HT1080 (cell line): ENCODE data around the gene GRID1. TPM values are rescaled to one million over a fixed set of nuclear protein-coding genes. Genes with fewer than 3 reads are reported as not detected.
"Not testable (repeated sequence)": the region's sequence is repeated elsewhere in the genome, so short reads cannot be mapped to it uniquely, and the experiment has no call there.

Experiments used
- DNase-seq: peaks from one replicate; pipeline ENCODE4 v3.0.0-alpha.2; 2015; ENCODE audit warnings: low read depth
- total RNA-seq: library from RNA; depleted of rRNA; stranded (reverse); fragments of >200 nt; shearing (Covaris generic); gene quantifications from 2 replicates; pipeline ENCODE4 v1.2.3, GENCODE V29; 2014

The GRID1 gene
- total RNA-seq, 1 experiment from 2014 or later: 5.4 TPM

DNA sequence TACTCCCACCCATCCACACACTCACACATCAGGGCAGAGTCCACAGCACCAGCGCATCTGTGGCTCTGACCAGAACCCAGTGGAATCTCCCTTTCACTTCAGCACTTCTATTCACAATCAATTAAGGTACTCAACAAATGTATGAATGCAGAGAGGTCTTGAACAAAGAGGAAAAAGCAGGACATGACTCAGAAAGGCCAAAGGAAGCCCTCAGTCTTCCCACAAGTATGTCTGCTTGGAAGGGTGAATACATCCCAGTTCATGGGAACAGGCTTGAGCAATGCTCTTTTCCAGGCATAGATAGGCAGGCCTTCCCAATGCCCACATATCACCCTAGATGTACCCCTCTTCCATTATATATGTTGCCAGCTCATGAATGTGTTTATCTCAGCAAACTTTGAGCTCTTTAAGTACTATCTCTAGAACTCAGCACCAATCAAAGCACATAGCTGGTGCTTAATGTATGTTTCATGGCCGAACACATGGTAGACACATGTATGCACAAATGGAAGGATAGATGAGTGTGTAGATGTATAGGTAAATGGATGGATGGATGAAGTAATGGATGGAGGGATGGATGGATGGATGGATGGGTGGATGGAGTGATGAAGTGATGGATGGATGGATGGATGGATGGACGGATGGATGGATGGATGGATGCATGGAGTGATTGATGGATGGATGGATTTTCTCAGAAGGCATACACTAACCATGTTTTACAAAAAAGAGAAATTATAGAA, 507.6 kb downstream of the GRID1 start:
- peak; percentile 81 for DNase-seq

DNA sequence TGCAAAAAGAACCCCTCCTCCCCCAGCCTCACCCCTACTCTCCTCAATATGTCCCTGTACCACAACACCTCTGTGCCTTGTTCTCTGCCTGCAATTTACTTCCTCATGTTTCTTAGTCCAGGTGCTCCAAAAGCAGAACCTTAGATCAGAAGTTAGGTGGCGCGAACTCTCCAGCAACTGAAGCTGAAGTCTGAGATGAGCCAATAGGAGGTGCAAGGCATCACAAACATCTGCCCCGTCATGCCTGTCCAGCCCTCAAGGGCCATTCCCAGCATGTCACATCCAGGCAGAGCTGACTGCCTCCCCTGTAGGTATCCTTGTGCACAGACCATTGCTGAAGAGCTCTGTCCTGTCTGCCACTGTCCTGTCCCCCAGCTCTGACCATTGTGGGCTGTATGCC, 508.8 kb downstream of the GRID1 start:
- no peak for DNase-seq

DNA sequence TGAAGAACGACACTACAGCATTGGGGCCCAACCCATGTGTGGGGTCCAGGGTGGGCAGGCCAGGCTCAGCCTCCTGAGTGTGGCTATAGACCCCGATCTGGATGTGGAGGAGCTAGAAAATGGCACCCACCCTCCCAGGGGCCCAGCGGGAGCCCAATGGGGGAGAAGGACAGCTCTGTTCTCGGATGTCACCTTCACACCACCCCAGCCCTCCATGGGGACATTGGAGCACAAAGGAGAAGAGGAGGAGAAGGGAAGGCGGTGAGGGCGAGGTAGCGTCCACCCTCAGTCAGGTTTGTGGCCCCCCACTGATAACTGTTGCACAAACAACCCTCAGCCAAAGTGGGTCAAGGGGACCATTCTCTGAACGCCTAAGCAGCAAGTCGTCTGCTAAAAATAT, 509.3 kb downstream of the GRID1 start:
- DNase-seq: no peak

DNA sequence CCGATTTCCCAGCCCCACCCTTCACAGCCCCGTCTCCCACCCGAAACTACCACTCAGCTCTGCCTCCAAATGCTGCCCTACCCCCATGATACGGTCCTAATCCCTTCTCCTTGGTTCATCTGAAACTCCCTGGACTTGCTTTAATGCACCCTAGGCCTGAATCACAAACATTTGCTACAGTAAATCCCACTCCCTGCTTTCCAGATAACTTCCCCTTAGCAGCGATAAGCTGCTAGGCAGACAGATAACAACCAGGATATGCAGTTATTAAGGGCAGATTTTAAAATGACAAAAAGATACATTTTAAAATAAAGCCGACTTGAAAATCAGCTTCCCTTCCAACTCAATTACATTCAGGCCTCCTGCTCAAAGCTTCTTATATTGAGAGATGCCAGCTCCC, 514.7 kb downstream of the GRID1 start:
- DNase-seq: no peak

DNA sequence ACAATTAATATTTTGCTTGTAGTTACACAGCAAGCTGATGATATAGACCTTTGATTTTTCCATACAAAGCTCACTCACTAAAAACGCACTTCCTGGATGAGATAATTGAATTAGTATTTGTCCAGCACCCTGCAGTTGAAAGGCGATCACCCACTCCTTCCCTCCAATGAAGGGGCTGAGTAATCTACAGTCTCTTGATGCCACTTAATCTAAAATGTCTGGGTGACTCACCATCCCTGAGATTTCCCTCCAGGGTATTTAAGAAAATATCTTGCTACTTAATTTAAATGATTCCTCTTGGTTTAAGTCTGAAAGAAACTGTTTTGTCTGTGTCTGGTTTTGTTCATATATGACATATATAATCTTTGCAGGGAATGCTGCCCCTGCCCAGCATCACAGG, 515.3 kb downstream of the GRID1 start:
- DNase-seq: peak; percentile 89

DNA sequence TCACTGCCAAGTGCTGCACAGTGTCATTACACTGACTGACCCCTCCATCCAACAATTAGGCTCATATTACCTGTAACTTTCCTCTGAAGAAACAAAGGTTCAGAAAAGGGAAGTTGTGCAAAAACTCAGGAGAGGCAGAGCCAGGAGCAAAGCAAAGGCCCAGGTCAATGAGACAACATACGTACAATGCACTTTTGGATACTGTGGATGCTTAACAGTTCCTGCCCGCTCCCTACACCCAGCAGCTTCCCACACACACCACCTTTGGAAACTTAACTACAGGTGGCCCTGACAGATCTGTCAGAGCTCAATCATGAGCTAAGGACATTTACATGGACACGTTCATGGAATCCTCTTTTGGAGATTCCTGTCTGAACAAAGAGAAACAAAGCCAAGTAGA, 515.9 kb downstream of the GRID1 start:
- no peak for DNase-seq

DNA sequence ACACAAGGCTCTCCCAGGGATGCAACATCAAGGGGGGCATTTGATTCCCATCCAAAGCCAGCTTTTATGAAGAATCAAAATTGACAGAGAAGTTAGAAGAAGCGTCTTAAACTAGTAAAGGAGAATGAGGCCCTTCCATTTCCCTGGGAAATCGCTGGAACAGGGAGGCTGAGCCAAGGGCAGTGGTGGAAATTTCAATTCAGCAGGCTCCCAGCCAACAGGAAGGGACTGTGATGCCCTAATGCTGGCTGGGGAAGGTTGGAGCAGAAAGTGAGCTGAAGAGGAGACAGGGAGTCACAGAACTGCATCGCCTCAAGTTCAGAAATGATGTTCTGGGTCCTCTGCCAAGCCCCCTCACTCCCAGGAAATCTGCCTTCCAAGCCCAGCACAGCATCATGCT, 517.3 kb downstream of the GRID1 start:
- no peak for DNase-seq

DNA sequence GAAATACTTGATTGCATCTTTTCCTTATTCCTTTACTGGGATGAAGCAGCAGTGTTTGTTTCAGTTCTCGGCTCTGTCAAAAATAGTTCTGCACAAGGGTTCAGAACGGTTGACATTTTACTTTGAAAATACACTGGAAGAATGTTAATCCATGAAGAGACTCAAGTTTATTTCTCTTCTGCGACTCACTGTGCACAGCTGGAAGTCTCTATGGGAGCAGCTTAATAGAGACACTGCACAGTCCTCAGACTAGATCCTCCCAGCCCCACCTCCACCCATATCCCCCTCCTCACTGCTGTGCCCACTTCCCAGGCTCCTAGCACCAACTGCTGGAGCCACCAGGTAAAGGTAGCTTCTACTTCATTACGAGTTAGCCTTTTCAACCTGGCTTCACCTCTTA, 517.8 kb downstream of the GRID1 start:
- DNase-seq: no peak

DNA sequence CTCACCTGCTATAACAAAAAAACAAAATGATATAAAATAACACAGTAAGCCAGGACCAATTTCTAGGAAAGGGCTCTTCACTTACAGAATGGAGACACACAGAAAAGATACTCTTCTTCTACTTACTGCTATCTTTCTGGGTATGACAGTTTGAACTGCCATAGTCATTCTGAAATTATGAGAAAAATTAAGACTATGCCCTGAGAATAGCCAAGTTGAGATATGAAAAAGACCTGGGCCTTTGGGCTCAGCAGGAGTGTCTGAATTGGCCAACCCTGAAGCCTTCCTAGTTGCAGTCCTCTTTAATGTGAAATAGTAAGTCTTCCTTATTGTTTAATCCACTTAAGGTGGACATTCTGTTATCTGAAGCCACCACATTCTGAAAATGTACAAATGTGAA, 519.5 kb downstream of the GRID1 start:
- no peak for DNase-seq

DNA sequence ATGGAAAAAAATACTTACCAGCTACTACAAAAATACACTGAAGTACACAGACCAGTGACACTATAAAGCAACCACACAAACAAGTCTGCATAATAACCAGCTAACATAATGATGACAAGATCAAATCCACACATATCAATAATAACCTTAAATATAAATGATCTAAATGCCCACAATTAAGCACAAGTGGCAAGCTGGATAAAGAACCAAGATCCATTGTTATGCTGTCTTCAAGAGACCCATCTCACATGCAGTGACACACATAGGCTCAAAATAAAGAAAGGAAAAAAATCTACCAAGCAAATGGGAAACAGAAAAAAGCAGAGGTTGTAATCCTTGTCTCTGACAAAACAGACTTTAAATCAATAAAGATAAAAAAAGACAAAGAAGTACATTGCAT, 527.9 kb downstream of the GRID1 start:
- DNase-seq: not testable (repeated sequence)

DNA sequence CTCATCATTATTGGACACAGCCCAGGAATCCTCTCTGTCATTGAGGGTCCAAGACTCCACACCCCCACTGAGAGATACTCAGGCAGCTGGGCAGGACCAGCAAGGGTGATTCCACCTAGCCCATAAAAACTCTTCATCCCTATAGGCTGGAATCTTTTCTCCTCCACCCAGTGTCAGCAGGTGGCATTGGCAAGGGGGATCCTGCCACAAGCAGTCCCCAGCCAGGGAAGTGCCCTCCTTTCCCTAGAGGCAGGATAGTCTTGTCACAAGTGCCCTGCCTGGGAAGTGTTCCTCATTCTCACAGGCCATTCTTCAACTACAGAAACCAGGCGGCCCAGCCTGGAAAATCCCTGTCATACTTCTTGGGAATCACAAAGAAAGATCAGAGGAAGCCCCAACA, 533.6 kb downstream of the GRID1 start:
- DNase-seq: no peak

DNA sequence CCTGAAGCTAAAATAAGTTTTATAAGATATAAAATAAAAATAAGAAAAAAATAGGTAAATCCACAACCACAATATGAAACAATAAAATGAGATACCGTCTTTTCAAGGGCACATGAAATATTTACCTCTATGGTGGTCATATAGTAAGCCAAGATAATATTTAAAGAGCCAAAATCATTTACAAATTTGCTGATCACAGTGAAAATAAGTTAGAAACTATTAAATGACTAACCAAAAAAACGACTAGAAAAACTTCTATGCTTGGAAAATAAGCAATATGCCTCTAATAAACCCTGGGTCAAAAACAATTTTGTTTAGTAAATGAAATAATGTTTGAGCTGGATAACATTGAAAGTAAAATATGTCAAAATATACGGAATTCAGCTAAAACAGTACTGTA, 535.2 kb downstream of the GRID1 start:
- DNase-seq: no peak

DNA sequence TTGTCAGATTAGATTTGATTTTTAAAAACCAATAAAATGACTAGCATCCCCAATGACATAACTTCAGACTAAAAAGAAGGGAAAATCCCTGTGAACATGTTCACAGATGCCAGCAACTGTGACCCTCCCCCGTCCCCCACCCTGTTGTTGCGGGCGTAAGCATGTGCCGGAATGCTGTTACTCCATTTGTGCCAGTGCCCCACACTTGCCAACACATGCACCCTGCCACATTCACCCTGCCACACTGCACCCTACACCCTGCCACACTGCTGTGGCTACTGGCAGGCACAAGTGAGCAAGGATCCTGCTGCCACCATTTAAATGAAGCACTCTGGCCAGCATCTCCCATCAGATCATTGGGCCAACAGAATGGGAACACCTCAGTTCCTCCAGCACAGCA, 540.2 kb downstream of the GRID1 start:
- DNase-seq: no peak

DNA sequence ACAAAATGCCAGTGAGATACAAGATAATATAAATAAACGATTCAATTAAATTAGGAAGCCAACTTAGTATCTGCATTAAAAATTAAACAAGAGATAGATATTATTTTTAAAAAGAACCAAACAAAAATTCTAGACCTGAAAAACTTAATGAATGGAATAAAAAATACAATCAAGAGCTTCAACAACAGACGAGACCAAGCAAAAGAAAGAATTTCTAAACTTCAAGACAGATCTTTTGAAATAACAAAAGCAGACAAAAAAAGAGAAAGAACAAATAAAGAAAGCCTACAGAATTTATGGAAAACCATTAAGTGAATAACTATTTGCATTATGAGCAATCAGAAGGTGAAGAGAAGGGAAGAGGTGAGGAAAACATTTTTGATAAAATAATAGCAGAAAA, 555.2 kb downstream of the GRID1 start:
- no peak for DNase-seq

DNA sequence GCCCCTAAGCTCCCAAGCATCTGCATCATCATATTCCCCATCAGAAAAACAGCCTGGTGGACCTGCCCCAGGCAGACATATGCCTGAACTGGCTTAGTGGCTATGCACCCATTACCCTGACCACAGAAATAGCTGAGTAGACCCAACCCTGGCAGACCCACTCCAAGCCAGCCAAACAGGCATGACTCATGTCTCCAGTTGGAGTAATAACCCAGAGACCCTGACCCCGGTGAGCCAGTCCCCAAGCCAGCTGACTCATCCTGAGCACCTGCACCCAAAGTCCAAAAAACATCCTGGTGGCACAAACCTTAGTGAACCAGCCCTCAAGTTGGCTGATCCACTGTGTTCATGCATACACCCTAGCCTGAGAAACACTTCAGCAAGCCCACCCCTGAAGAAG, 555.9 kb downstream of the GRID1 start:
- DNase-seq: peak; percentile 69

DNA sequence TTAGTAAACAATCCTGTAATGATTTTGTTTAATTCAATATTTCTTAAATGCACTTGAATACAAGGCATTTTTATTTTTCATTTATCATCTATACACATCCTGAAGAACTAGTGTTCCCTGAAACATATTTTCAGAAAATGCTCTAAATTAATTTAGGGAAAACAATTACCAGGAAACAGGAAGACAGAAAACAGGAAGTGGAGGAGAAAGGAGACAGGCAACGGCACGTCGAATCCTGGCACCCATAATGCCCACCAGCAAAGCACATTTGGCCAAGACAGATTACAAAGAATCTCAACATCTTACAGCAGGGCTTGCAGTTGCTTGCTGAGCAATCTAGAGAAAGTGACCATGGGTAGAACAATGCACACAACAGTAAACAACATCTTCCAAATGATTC, 571.1 kb downstream of the GRID1 start:
- DNase-seq: no peak

DNA sequence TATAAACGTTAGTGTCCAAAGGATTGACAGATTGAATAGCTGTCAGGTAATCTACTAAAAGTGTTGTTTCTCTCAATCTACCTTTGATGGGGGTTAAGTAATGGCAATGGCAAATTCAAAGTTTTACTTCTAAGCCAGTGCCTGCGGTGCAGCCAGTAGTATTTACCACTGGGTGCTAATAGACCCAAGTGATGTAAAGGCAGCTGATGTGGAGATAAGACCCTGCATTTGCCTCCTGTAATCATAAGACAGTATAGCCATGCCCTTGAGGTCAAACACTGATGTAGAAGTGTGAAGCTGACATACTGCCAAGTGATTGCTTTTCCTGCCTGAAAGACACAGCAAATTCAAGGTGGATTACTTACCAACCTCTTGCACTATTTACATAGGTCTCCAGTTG, 572.0 kb downstream of the GRID1 start:
- no peak for DNase-seq

DNA sequence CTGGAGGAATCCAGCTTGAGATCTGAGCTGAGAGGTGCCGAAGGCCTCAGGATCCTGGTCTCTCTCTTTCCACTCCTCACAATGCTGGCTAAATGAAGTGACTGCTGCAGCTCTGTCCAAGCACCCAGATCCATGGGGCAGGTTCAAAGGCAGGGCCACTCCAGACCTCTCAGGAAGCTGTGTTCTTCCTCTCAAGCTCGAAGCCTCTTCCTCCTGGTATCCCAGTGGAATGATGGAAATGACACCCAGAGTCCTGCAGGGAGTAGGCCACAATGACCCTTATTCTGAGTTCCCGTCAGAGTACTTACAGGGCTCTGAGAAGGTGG, 574.1 kb downstream of the GRID1 start:
- no peak for DNase-seq

DNA sequence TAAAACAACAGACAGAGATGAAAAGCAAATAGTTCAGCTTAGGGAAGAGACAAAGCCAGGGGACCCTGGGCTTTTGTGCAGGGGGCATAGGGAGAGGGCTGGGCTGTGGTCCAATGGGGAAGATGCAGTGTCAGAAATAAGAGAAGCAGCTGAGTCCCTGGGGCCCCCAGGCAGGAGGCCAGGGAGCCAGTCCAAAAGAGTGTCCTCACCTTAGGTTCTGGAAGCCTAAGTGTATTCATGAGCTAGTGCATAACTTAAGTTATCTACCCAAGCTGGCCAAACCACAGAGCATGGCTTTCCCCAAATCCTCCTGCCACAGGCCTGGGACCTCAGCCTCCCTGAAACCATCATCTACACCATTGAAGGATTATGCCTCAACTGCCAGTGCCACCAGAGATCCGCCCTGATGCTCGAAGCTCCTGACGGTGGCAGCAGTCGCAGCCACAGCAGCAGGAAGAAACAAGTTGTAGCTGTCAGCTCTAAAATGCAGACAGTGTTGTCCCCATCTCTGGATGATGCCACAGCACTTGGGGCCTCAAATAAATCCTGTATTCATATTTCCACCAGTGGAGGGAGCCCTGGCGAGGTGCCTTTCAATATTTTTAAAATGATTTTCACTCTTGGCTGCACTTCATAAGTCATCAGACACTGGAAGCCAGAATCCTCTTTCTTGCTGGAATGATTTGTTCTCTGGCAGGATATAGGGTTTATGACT, 574.6 kb downstream of the GRID1 start:
- DNase-seq: peak; percentile 44

DNA sequence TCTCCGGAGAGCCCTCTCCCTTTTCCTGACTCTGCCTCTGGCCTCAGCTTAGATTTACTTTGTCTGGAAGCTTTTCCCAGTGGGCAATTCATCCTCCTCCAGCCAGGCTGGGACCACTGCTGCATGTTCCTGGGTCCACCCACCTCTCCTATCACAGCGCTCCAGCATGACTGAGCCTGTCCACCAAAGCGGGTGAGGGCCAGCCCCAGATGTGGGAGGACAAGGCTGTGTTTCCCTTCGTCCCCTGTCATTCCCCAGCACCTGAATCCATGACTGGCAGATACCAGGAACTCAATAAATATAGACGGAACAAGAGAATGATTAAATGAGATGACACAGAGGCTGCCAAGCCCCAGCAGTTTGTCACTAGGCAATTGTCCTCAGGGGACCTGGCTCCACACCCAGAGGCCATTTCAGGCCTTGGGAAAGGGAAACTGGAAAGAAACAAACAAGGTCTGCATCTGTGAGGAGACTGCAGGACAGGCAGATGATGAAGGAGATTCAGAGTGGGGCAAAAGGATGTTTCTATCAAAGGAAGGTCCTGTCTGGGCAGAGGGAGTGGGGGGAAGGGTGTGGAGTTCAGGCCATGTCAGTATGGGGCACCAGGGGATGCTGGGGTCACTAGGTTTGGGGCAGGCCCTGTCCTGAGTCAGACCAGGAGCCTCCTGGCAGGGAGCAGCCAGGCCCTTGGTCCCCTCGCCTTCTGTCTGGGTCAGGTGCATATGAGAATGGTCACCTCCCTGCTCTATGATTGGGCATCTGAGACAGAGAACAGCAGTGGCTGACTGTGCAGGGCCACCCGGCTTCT, 576.4 kb downstream of the GRID1 start:
- no peak for DNase-seq

DNA sequence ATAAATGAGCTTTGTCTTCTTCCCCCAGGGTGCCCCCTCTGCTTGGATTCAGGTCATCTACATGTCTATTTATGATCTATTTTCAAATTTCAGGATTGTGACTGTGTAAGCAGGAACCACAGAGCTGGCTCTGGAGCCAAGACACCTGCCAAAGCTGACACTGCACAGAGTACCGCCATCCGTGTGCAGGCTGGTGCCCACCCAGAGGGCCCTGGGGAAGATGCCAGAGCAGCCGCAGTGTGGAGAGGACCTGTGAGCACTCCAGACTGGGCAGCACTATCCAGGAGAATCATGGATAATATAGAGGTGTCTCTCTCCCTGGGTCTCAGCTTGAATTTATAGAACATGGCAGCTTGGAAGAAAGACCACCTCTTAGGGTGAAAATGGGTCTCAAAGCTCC, 577.5 kb downstream of the GRID1 start:
- no peak for DNase-seq

DNA sequence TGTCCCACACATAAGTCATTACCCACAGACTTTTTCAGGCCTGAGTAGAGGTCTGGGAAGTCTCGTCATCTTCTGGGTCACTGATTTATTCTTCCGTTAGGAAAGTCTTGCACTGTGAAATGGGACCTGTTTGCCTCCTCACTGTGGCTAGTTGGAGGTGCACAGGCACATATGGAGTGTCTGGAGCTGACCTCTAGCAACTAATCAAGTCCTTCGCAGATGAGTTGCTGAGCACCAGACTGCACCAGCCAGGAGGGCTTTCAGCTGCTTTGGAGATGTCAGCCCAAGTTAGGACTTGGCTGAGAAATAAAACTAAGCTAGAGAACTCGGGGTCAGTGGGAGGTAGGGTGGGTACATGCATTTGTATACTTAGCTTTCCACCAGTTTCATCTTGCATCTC, 578.0 kb downstream of the GRID1 start:
- no peak for DNase-seq

DNA sequence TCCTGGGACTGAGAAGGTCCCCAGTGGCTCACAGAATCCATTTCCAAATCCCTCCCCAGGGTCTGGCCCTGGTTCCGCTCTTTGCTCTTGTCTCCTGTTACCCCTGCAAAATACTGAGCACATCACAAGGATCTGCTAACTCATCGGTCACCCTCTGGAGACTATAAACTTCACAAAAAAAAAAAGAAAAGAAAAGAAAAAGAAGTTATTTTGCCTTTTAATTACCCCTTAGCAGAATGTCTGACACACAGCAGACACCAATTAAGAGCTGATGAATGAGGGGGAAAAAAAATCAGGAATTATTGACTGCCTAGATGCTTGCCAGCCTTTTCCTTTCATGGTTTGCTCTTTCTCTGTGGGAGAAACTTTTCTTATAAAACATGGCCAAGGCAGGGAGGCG, 578.7 kb downstream of the GRID1 start:
- DNase-seq: no peak
